Right hindlimb (tissue), 1 donor: ENCODE results near the gene BCHE.
A peak's percentile ranks its signal among the peaks of the same experiment; 100 is the strongest.

Experiments
- DNase-seq: peaks from one replicate; pipeline ENCODE4 v3.0.0-alpha.2; 2018

BCHE gene

GRCh38 chr3:165837058-165837525 lies at the start of gene BCHE:
BCHE (minus strand) TSS chr3:165837423; CDS start chr3:165831033, 6,390 bp downstream.
- DNase-seq: peak; percentile 81

- DNase-seq: no peak
Measured at GRCh38 chr3:165885558-165886270, 48.5 kb upstream of the BCHE start.

DNA sequence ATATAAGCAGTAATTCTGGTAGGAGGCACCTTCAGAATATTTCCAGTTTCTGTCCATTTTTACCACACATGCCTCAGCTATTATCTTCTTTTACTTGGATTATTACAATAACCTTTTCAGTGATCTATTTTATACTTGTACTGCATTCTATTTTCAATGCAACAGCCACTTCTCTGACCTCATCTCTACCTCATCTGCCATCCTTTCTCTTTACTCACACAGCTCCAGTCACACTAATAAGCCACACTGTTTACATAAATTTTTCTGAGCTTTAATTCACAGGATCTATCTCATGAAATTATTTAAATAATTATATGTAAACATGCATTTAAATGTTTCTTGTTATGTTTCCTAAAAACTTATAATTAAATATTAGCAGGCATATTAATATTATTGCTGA lies 47.3 kb upstream of the BCHE start:
- DNase-seq: no peak

- no peak for DNase-seq
Measured at GRCh38 chr3:165883863-165884478, 46.7 kb upstream of the BCHE start.

DNA sequence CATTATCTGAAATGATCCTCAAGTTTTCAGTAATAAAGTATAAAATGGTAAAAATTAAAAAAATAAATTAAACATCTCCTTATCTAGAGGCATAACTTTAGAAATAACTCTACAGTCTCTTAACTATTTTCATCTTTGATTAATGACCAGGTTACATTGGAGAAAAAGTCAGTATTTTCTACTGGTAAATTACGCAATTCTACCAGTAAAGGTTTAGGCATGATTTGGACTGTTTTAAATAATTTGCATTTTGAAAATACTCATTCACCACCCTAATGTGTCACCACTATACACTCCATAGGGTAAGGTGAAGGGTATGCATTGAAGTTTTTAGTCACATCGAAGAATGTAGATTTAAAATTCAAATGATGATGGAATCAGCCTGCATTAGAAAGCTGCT lies 45.9 kb upstream of the BCHE start:
- DNase-seq: no peak

- DNase-seq: no peak
Measured at GRCh38 chr3:165875644-165876043, 38.4 kb upstream of the BCHE start.

DNA sequence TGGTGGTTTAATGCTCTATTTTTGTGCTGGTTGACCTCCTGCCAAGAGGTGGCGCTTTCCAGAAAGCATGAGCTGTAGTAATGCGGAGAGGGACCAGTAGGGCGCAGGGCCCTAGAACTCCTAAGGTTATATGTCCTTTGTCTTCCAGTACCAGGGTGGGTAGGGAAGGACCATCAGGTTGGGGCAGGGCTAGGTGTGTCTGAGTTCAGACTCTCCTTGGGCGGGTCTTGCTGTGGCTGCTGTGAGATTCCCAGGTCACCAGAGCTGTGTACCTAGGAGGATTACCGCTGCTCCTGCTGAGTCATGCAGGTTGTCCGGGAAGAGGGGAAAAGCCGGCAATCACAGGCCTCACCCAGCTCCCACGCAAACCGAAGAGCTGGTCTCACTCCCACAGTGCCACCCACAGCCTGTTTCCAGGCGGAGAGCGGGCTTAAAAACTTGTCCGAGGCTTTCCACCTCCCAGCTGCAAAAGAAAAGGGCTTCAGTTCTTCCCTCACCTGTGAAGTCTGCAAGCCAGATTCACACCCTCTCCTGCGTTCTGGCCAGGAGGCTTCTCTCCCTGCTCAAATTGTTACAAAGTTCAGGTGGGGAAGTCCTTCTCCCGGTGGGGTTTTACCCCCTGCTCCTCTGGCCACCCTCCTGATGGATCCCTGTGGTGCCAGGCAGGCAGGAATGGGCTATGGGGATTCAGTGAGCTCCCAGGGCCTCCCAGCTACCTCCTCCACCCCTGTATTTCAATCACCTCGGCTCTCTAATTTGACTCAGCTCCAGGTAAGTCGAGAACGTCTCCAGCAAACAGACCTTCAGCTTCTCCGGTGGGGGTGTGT lies 37.7 kb upstream of the BCHE start:
- no peak for DNase-seq

- DNase-seq: no peak
Measured at GRCh38 chr3:165868088-165868487, 30.9 kb upstream of the BCHE start.

- DNase-seq: no peak
Measured at GRCh38 chr3:165859061-165859460, 21.8 kb upstream of the BCHE start.

GRCh38 chr3:165855581-165855980 lies 18.4 kb upstream of the BCHE start:
- no peak for DNase-seq

DNA sequence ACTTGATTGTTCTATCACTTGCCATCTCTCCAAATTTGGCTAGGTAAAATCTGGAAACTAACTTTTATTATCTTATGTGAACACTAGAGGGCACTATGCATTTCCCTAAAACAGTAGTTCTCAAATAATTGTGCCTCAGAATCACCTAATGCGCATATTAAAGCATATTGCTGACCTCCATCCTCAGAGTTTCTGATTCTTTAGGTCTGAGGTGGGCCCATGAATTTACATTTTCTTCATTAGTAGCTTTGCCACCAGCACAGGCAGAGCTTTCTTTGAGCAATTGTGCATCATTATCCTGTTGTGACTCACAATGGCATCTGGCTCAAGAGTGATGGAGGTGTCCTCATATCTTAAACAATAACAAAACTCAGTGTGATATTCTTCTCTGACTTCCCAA lies 17.5 kb upstream of the BCHE start:
- DNase-seq: no peak

GRCh38 chr3:165852711-165853110 lies 15.5 kb upstream of the BCHE start:
- DNase-seq: no peak

DNA sequence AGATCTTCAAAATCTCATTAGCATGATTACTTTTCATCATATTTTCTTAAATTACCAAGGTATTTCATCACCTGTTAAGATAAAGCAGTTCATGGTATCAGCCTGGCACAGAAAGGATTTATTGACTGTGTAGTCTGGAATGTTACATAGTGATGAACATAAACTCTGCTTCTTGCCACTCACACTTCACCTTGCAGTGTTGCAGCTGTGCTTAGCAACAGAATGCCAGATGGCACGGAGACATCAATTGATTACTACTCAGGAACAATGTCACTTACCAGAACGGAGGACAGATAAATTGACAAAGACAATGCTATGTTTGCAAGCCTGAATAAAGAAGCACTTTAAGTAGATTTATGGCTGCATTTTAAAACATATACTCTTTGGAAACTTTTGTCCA lies 15.0 kb upstream of the BCHE start:
- DNase-seq: no peak

DNA sequence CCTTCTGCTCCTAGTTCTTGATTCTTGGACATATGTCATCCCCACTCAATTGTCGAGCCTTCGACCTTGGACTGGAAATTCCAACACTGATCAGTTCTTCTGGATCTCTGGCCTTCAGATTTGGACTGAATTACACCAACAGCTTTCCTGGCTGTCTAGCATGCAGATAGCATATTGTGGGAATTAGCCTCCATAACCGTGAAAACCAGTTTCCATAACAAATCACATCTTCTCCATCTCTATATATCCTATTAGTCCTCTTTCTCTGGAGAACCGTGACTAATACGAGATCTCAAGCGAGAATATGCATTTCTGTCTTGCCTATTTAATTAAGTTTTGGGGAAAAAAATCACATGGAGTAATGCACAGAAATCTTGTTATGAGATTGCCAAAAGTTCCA lies 8.8 kb upstream of the BCHE start:
- no peak for DNase-seq

- no peak for DNase-seq
Measured at GRCh38 chr3:165839296-165840076, 2.3 kb upstream of the BCHE start.

DNA sequence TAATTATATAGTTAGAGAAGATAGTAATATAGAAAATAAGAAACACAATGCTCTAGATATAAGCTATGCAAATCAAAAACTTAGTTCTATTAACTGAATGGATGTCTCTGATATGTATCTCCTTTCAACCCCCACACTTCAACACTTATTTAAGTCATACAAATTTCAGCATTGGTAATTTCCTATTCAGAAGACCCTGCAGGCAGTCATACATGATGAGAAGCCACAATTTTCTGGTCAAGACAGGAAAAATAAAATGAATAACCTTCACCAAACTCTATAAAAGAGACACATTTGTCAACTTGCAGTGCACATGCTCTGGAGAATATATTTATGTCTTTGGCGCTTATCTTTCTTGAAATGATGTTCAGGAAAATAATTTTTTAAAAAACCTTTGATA lies 578 bp upstream of the BCHE start:
- no peak for DNase-seq

DNA sequence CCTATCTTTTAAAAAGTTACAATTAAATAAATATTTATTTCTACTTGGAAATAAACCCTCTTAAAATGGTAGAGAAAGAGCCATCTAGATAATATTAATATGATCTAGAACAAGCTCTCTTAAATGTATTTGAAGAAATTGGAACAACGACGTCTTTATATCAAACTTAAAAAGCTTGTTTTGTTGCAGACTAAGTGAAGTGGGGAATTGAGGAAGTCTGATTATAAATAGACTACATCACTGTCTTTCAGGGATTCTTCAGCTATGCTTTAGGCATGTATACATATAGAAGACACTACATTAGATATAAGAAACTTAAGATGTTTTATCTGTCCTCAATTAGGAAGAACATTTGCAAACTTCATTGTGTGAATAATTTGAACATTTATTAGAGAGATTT lies 1.8 kb downstream of the BCHE start:
- no peak for DNase-seq

DNA sequence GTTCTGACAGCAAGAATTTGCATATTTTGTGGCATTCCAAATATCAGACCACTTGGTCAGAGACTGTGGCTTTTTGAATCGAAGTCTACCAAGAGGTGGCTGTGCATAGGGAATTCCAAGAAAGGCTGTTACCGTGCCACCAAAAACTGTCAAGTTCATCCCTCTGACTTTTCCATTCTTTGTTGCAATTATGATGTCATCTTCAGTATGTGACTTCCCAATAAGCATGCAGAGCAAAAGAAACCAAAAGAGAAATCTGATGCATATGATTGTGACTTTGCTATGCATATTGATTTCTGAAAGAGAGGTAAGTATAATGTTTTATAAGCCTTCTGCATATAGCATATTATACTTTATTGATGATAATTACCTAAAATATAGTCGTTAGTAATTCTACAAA lies 6.5 kb downstream of the BCHE start:
- DNase-seq: no peak

- DNase-seq: no peak
Measured at GRCh38 chr3:165827883-165828282, 9.3 kb downstream of the BCHE start.

GRCh38 chr3:165827233-165827632 lies 10.0 kb downstream of the BCHE start:
- no peak for DNase-seq

DNA sequence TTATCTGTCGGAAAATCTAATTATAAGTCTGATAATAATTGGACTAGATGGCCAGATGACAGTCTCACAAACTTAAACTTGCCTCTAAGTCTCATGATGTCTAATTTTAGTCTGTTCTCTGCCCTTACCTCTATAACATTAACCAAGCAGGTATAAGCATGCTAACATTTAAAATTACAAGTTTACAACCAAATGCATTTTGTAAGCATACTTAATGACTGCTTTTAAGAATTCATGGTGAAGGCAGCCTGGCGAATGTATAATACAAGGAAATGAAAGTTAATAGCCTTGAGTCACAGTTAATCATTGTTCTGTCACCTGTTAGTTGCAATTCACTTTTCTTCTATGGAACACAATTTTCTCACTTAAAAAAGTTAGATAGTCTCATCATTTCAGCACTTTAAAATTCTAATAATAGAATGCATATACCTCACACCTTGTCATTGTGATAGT lies 16.5 kb downstream of the BCHE start:
- no peak for DNase-seq

DNA sequence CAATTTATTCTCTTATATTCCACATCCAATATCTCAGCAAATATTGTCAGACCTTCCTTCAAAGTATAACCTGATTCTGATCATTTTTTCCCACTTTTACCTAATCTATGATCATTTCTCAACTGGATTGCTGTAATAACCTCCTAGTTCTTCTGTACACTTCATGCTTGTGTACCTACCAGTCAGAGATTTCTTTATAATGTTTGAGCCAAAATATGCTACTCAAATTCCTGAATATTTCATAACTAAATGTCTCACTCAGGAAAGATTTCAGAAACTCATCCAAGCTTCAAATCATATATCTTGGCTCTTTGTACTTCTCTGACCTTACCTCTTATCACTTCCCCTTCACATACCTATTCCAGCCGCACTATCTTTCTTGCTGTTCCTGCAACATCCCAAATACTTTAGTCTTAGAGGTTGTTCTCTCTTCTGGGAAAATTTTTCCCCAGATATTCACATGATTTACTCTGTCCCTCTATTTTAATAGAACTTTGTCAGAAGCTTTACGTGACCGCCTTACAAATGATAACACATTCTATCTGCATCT lies 20.0 kb downstream of the BCHE start:
- DNase-seq: no peak

GRCh38 chr3:165816209-165816608 lies 21.0 kb downstream of the BCHE start:
- no peak for DNase-seq
